DND-41 (cell line): ENCODE data around the gene CHRNE.
"Not testable (repeated sequence)": the region's sequence is repeated elsewhere in the genome, so short reads cannot be mapped to it uniquely, and the experiment has no call there.

Experiments used
- ATAC-seq: fragments of 200-7000 bp; cut with Tn5 transposase; 3 replicates; pipeline ENCODE4 v1.9.1; 2021; ENCODE audit warnings: low read depth; ENCODE audit not compliant: insufficient read depth
- DNase-seq: peaks from one replicate; pipeline ENCODE4 v3.0.0-alpha.2; 2020
- H2AFZ ChIP-seq: 2 replicates; pipeline ENCODE4 v1.6.0; 2012; ENCODE audit warnings: low read depth, low read length
- H3K27ac ChIP-seq: 2 replicates; pipeline ENCODE4 v1.5.1; 2012; ENCODE audit warnings: low read length, inconsistent platforms
- H3K27me3 ChIP-seq: fragments of 200-600 bp; sonication (generic); 2 replicates; pipeline ENCODE4 v1.6.0; 2012; ENCODE audit warnings: low read length, mild to moderate bottlenecking, inconsistent platforms; ENCODE audit not compliant: insufficient read depth, poor library complexity
- H3K36me3 ChIP-seq: 2 replicates; pipeline ENCODE4 v1.5.1; 2012; ENCODE audit warnings: low read length, inconsistent platforms; ENCODE audit not compliant: insufficient read depth
- H3K4me1 ChIP-seq: 2 replicates; pipeline ENCODE4 v1.5.1; 2012; ENCODE audit warnings: mild to moderate bottlenecking, low read length; ENCODE audit not compliant: insufficient read depth
- H3K4me2 ChIP-seq: 2 replicates; pipeline ENCODE4 v1.6.0; 2012; ENCODE audit warnings: mild to moderate bottlenecking, moderate library complexity, low read length, inconsistent platforms; ENCODE audit not compliant: insufficient read depth
- H3K4me3 ChIP-seq, 2 experiments: fragments of 200-600 bp in 1 of 2; shearing (Covaris generic) in 1 of 2; 2 replicates each; pipeline ENCODE4 v1.5.1; 2012 to 2016; ENCODE audit warnings: inconsistent platforms in 2 of 2, low read length in 2 of 2, mild to moderate bottlenecking in 2 of 2, low read depth in 1 of 2, moderate library complexity in 1 of 2
- H3K79me2 ChIP-seq: 2 replicates; pipeline ENCODE4 v1.6.0; 2012; ENCODE audit warnings: low read length, inconsistent platforms; ENCODE audit not compliant: insufficient read depth
- H3K9ac ChIP-seq: 2 replicates; pipeline ENCODE4 v1.6.0; 2012; ENCODE audit warnings: low read depth, mild to moderate bottlenecking, inconsistent platforms, low read length, moderate library complexity
- H3K9me3 ChIP-seq: 2 replicates; pipeline ENCODE4 v1.5.1; 2012; ENCODE audit warnings: low read length, moderate library complexity, mild to moderate bottlenecking, inconsistent platforms; ENCODE audit not compliant: insufficient read depth, severe bottlenecking
- H4K20me1 ChIP-seq: 2 replicates; pipeline ENCODE4 v1.6.0; 2012; ENCODE audit warnings: low read length; ENCODE audit not compliant: insufficient read depth
- CTCF ChIP-seq: IDR thresholded peaks from 2 replicates; pipeline ENCODE4 v1.5.1; 2012; ENCODE audit warnings: borderline replicate concordance, low read length, moderate library complexity, mild to moderate bottlenecking; ENCODE audit not compliant: poor library complexity, severe bottlenecking; ENCODE audit errors: extremely low read depth
- EZH2 ChIP-seq: IDR thresholded peaks from 3 replicates; pipeline ENCODE4 v1.6.1; 2012; ENCODE audit warnings: borderline replicate concordance, low read depth, mild to moderate bottlenecking, moderate library complexity, low read length, inconsistent platforms; ENCODE audit not compliant: severe bottlenecking

The CHRNE gene

DNA sequence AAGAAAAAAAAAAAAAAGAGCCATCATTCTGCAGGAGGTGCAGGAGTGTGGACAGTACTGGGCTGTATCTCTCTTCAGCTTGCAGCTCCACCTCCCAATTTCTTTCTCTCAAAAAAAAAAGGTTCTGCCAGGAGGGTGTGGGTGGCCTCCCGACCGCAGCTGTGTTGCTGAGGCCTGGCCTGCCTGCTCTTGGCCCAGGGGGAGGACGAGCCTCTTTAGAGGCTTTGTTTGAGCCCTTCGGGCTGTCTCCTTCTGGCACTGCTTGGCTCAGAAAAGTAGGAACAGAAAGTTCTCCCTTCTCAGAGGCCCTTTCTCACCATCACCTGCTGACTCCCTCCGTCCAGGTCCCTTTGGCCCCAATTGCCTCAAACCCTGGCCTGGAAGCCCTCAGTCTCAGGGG is 25.8 kb downstream of the CHRNE start:
- H3K9me3 ChIP-seq: no peaks in the 10 kb centered on the region
- TF ChIP-seq EZH2: no peak
- TF ChIP-seq CTCF: no peak
- no peak overlapping the region for H3K4me3 ChIP-seq
- H3K4me1 ChIP-seq: no peaks in the 10 kb centered on the region
- no peak overlapping the region for H3K4me2 ChIP-seq
- no peaks in the 10 kb centered on the region for H3K79me2 ChIP-seq
- no peak for DNase-seq
- no peak for ATAC-seq
- H2AFZ ChIP-seq: no peak overlapping the region
- no peak overlapping the region for H3K9ac ChIP-seq
- H3K36me3 ChIP-seq: peaks cover 36% of the 10 kb centered on the region
- peaks cover 14% of the 10 kb centered on the region for H4K20me1 ChIP-seq
- no peak overlapping the region for H3K27ac ChIP-seq
- H3K27me3 ChIP-seq: no peaks in the 10 kb centered on the region

- no peaks in the 10 kb centered on the region for H3K9me3 ChIP-seq
- no peak overlapping the region for H3K4me3 ChIP-seq
- peaks cover 9% of the 10 kb centered on the region; the same call in 1 of the 2 replicates for H4K20me1 ChIP-seq
- H3K27me3 ChIP-seq: no peaks in the 10 kb centered on the region
- H3K27ac ChIP-seq: no peak overlapping the region
- ATAC-seq: no peak
- no peak overlapping the region for H2AFZ ChIP-seq
- TF ChIP-seq CTCF (no peak), EZH2 (no peak)
- H3K9ac ChIP-seq: no peak overlapping the region
- H3K79me2 ChIP-seq: 0 out of 2 replicates have a peak, but pooled peaks cover 4% of the 10 kb centered on the region
- no peak overlapping the region for H3K4me2 ChIP-seq
- no peaks in the 10 kb centered on the region for H3K4me1 ChIP-seq
- 0 out of 2 replicates have a peak, but pooled peaks cover 5% of the 10 kb centered on the region for H3K36me3 ChIP-seq
- no peak for DNase-seq
These were observed 30.1 kb downstream of the CHRNE start for GRCh38 chr17:4872786-4873185.

GRCh38 chr17:4870855-4871254 is 32.0 kb downstream of the CHRNE start:
- Histone ChIP-seq H3K4me2 (no peak overlapping the region), H3K9ac (no peak overlapping the region), H2AFZ (no peak overlapping the region), H3K36me3 (0 out of 2 replicates have a peak, but pooled peaks cover 5% of the 10 kb centered on the region), H3K79me2 (0 out of 2 replicates have a peak, but pooled peaks cover 4% of the 10 kb centered on the region), H3K27me3 (no peaks in the 10 kb centered on the region), H3K9me3 (no peaks in the 10 kb centered on the region), H3K4me1 (no peaks in the 10 kb centered on the region), H3K4me3 (no peak overlapping the region), H3K27ac (no peak overlapping the region), H4K20me1 (peaks cover 7% of the 10 kb centered on the region; the same call in 1 of the 2 replicates)
- no peak for DNase-seq
- no peak for ATAC-seq
- TF ChIP-seq EZH2: no peak
- no peak for TF ChIP-seq CTCF

GRCh38 chr17:4869058-4869998 is 33.6 kb downstream of the CHRNE start:
- DNase-seq, H3K9ac ChIP-seq, H3K27me3 ChIP-seq, H3K4me1 ChIP-seq, H3K36me3 ChIP-seq, H3K4me2 ChIP-seq, H3K4me3 ChIP-seq, H3K79me2 ChIP-seq, ATAC-seq, H3K27ac ChIP-seq, H2AFZ ChIP-seq, H3K9me3 ChIP-seq: not testable (repeated sequence)
- H4K20me1 ChIP-seq: peaks cover 12% of the 10 kb centered on the region; the same call in 1 of the 2 replicates

GRCh38 chr17:4867535-4867934 is 35.4 kb downstream of the CHRNE start:
- not testable (repeated sequence) for H3K9ac ChIP-seq, H3K79me2 ChIP-seq, H3K9me3 ChIP-seq, H2AFZ ChIP-seq, H3K27me3 ChIP-seq, H3K36me3 ChIP-seq, H3K4me1 ChIP-seq, ATAC-seq, H3K4me2 ChIP-seq, H3K27ac ChIP-seq, H3K4me3 ChIP-seq, DNase-seq
- peaks cover 18% of the 10 kb centered on the region; the same call in 1 of the 2 replicates for H4K20me1 ChIP-seq
